CD4-positive, CD25-positive, alpha-beta regulatory T cell (primary cell): ENCODE data around the gene DYNLRB2. TPM values are rescaled to one million over a fixed set of nuclear protein-coding genes. Genes with fewer than 3 reads are reported as not detected.

Source experiments
- ATAC-seq, 2 donors: fragments of 150-1000 bp; cut with Tn5 transposase; one replicate each; pipeline ENCODE4 v1.10.0; 2021; ENCODE audit warnings: low read depth in 2 of 2, moderate number of reproducible peaks in 2 of 2, moderate library complexity in 1 of 2
- DNase-seq, 3 donors: peaks; one replicate each; pipeline versions ENCODE4 v3.0.0 to v3.0.0-alpha.2; 2012 to 2022; ENCODE audit warnings: mixed read lengths in 1 of 3
- H3K27ac ChIP-seq: one replicate; pipeline ENCODE4 v1.7.0; 2013; ENCODE audit warnings: mild to moderate bottlenecking, low read length; ENCODE audit not compliant: insufficient read depth, poor library complexity, severe bottlenecking
- H3K27me3 ChIP-seq: one replicate; pipeline ENCODE4 v1.7.0; 2013; ENCODE audit warnings: low read length; ENCODE audit not compliant: control insufficient read depth, insufficient read depth
- H3K36me3 ChIP-seq: one replicate; pipeline ENCODE4 v1.7.0; 2013; ENCODE audit warnings: mild to moderate bottlenecking, low read length, moderate library complexity; ENCODE audit not compliant: control insufficient read depth, insufficient read depth
- H3K4me1 ChIP-seq: 2 replicates; pipeline ENCODE4 v1.7.0; 2013; ENCODE audit warnings: mild to moderate bottlenecking, low read length; ENCODE audit not compliant: insufficient read depth, control insufficient read depth, poor library complexity, severe bottlenecking
- H3K4me3 ChIP-seq: one replicate; pipeline ENCODE4 v1.7.0; 2013; ENCODE audit warnings: low read depth, mild to moderate bottlenecking, low read length, moderate library complexity
- H3K9me3 ChIP-seq, 2 experiments: 1 replicate in 1 of 2; 2 replicates in 1 of 2; pipeline ENCODE4 v1.7.0; 2013; ENCODE audit warnings: low read length in 2 of 2, mild to moderate bottlenecking in 1 of 2, moderate library complexity in 1 of 2; ENCODE audit not compliant: control insufficient read depth in 2 of 2
- H3K27ac Mint-ChIP-seq, 3 donors: one replicate each; pipeline ENCODE4 v1.8.0; 2020 to 2022; ENCODE audit warnings: mild to moderate bottlenecking in 3 of 3, mixed read lengths in 3 of 3, moderate library complexity in 2 of 3
- H3K27me3 Mint-ChIP-seq: one replicate; pipeline ENCODE4 v1.8.0; 2022; ENCODE audit warnings: mild to moderate bottlenecking, mixed read lengths
- H3K36me3 Mint-ChIP-seq: one replicate; pipeline ENCODE4 v1.8.0; 2020; ENCODE audit warnings: mixed read lengths
- H3K4me1 Mint-ChIP-seq, 4 donors: one replicate each; pipeline ENCODE4 v1.8.0; 2020 to 2022; ENCODE audit warnings: mixed read lengths in 4 of 4, mild to moderate bottlenecking in 1 of 4
- H3K4me3 Mint-ChIP-seq, 4 donors: one replicate each; pipeline ENCODE4 v1.8.0; 2020 to 2022; ENCODE audit warnings: mild to moderate bottlenecking in 4 of 4, mixed read lengths in 4 of 4, moderate library complexity in 3 of 4
- H3K9me3 Mint-ChIP-seq, 7 donors: one replicate each; pipeline ENCODE4 v1.8.0; 2020 to 2022; ENCODE audit warnings: mixed read lengths in 7 of 7, mild to moderate bottlenecking in 3 of 7, moderate library complexity in 2 of 7
- polyA plus RNA-seq, 4 donors: library from polyadenylated mRNA; unstranded; fragments of 300-500 nt; fragmentation: Illumina TruSeq; gene quantifications; one replicate each; pipeline ENCODE4 v1.2.3, GENCODE V29; 2021
- total RNA-seq: library from RNA; stranded (reverse); gene quantifications from one replicate; pipeline ENCODE4 v1.2.3, GENCODE V29; 2022

The DYNLRB2 gene
- total and polyA plus RNA-seq, 5 donors from 2014 or later = 0.73 to 1.8 (median 1.6) TPM; not detected in 2

DNA sequence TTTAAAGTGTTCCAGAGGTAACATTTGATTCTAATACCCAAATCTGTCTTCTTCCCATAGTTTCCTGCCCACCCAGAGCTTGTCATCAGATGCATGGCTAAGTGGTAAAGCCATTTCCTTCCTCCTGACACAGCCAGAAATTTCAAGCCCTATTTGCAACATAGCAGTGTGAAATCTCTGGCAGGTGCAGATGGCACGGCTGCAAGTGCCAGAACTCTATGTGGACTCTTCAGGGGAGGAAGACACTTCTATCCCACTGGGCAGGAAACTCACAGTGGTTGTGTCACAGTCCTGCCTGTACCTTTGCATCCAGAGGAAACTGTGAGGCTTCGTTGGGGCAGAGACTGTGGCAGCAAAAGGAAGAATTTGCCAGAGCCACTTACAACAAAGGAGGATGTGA is 13.2 kb downstream of the DYNLRB2 start:
- H3K4me1 Mint-ChIP-seq = peaks cover 3 to 14% (median 6%) of the 10 kb centered on the region in 4 donors
- DNase-seq (no peak), ATAC-seq (no peak)
- H3K27ac ChIP-seq = no peak overlapping the region
- peaks cover 0 to 1% (median 0%) of the 10 kb centered on the region in 7 donors for H3K9me3 Mint-ChIP-seq
- no peak overlapping the region for H3K27ac Mint-ChIP-seq
- no peak overlapping the region for H3K4me3 Mint-ChIP-seq
- H3K4me3 ChIP-seq = no peak overlapping the region
- H3K27me3 Mint-ChIP-seq = no peaks in the 10 kb centered on the region
- H3K27me3 ChIP-seq = peaks cover 2% of the 10 kb centered on the region
- H3K9me3 ChIP-seq = no peaks in the 10 kb centered on the region
- no peaks in the 10 kb centered on the region for H3K4me1 ChIP-seq
- no peaks in the 10 kb centered on the region for H3K36me3 ChIP-seq
- no peaks in the 10 kb centered on the region for H3K36me3 Mint-ChIP-seq

DNA sequence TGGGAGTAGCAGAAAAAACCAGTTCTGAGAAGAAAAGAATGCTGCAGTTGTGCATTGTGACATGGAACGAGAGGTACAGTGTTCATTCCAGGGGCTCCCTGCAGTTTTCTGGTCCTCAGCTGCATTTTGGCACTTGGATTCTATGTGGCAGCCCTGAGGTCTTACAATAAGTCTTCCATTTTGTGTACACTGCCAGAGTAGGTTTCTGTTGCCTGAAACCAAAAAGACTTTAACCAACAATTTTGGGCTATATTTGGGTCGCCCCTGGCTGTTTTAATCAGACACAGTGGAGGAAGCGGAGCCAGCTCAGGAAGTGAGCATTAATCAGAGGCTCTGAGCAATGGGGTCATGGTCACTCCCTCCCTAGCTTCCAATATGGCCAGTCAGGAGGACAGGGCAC is 15.7 kb downstream of the DYNLRB2 start:
- H3K4me3 Mint-ChIP-seq = no peak overlapping the region
- H3K4me1 Mint-ChIP-seq = peaks cover 5 to 14% (median 7%) of the 10 kb centered on the region in 4 donors
- no peak overlapping the region for H3K27ac Mint-ChIP-seq
- Histone ChIP-seq H3K4me3 (no peak overlapping the region), H3K36me3 (no peaks in the 10 kb centered on the region), H3K27me3 (no peaks in the 10 kb centered on the region), H3K27ac (no peak overlapping the region), H3K9me3 (no peaks in the 10 kb centered on the region), H3K4me1 (no peaks in the 10 kb centered on the region)
- no peaks in the 10 kb centered on the region for H3K36me3 Mint-ChIP-seq
- no peaks in the 10 kb centered on the region for H3K27me3 Mint-ChIP-seq
- peaks cover 0 to 3% (median 0%) of the 10 kb centered on the region in 7 donors for H3K9me3 Mint-ChIP-seq
- DNase-seq (no peak), ATAC-seq (no peak)

GRCh38 chr16:80557037-80557436 is 16.2 kb downstream of the DYNLRB2 start:
- DNase-seq = no peak
- H3K27me3 Mint-ChIP-seq = no peaks in the 10 kb centered on the region
- H3K9me3 ChIP-seq = no peaks in the 10 kb centered on the region
- peak overlapping the region in 1 of 3 donors; percentile 44 for H3K27ac Mint-ChIP-seq
- no peaks in the 10 kb centered on the region for H3K36me3 Mint-ChIP-seq
- no peaks in the 10 kb centered on the region for H3K36me3 ChIP-seq
- no peaks in the 10 kb centered on the region for H3K4me1 ChIP-seq
- peaks cover 0 to 3% (median 0%) of the 10 kb centered on the region in 7 donors for H3K9me3 Mint-ChIP-seq
- no peak for ATAC-seq
- H3K4me3 ChIP-seq = no peak overlapping the region
- H3K4me1 Mint-ChIP-seq = peaks cover 5 to 17% (median 7%) of the 10 kb centered on the region in 4 donors
- no peak overlapping the region for H3K27ac ChIP-seq
- no peak overlapping the region for H3K4me3 Mint-ChIP-seq
- H3K27me3 ChIP-seq = no peaks in the 10 kb centered on the region

DNA sequence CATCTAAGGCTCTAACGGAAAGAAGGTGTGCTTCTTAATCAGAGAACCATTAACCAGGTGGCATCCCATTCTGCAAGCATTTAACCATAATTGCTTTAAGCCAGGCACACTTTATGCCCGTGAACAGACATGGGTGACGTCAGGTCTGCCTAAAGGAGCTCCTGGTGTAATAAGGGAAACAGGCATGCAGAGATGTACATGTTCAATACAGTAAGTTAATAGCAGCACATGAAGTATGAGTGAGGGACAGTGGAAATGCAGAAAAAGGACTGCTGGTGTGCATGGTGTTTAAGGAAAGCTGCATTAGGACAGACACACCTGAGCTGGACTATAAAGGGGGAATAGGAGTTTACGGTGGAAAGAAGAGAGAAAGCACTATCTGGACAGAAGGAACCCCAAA is 18.6 kb downstream of the DYNLRB2 start:
- H3K4me3 Mint-ChIP-seq = no peak overlapping the region
- no peaks in the 10 kb centered on the region for H3K36me3 ChIP-seq
- no peak overlapping the region for H3K4me3 ChIP-seq
- no peaks in the 10 kb centered on the region for H3K36me3 Mint-ChIP-seq
- H3K9me3 Mint-ChIP-seq = peaks cover 0 to 3% (median 0%) of the 10 kb centered on the region in 7 donors
- H3K27me3 ChIP-seq = no peaks in the 10 kb centered on the region
- no peak overlapping the region for H3K27ac ChIP-seq
- H3K9me3 ChIP-seq = no peaks in the 10 kb centered on the region
- peaks cover 7% of the 10 kb centered on the region for H3K4me1 ChIP-seq
- ATAC-seq (no peak), DNase-seq (no peak)
- H3K4me1 Mint-ChIP-seq = peaks cover 7 to 24% (median 10%) of the 10 kb centered on the region in 4 donors
- no peak overlapping the region for H3K27ac Mint-ChIP-seq
- H3K27me3 Mint-ChIP-seq = no peaks in the 10 kb centered on the region

- no peak for ATAC-seq
- Histone ChIP-seq H3K4me1 (peaks cover 14% of the 10 kb centered on the region), H3K36me3 (no peaks in the 10 kb centered on the region), H3K27ac (no peak overlapping the region), H3K9me3 (no peaks in the 10 kb centered on the region), H3K27me3 (no peaks in the 10 kb centered on the region), H3K4me3 (no peak overlapping the region)
- peaks cover 5% of the 10 kb centered on the region for H3K36me3 Mint-ChIP-seq
- peak overlapping the region; percentile 21 to 87 (median 58) for H3K27ac Mint-ChIP-seq
- H3K4me1 Mint-ChIP-seq = peaks cover 14 to 39% (median 17%) of the 10 kb centered on the region in 4 donors
- H3K4me3 Mint-ChIP-seq = peak overlapping the region in 1 of 4 donors; percentile 12
- peaks cover 0 to 3% (median 0%) of the 10 kb centered on the region in 7 donors for H3K9me3 Mint-ChIP-seq
- no peak for DNase-seq
- no peaks in the 10 kb centered on the region for H3K27me3 Mint-ChIP-seq
Measured at GRCh38 chr16:80563066-80563465, 22.3 kb downstream of the DYNLRB2 start.

- Mint-ChIP-seq H3K4me1 (peaks cover 9 to 46% (median 24%) of the 10 kb centered on the region in 4 donors), H3K36me3 (peaks cover 5% of the 10 kb centered on the region), H3K4me3 (peak overlapping the region; percentile 27 to 78 (median 56)), H3K27ac (peak overlapping the region; percentile 86 to 92 (median 87)), H3K9me3 (peaks cover 0 to 1% (median 0%) of the 10 kb centered on the region in 7 donors), H3K27me3 (no peaks in the 10 kb centered on the region)
- DNase-seq = peak in 2 of 3 donors; percentile 38 to 80
- H3K27me3 ChIP-seq = no peaks in the 10 kb centered on the region
- H3K36me3 ChIP-seq = no peaks in the 10 kb centered on the region
- peak; percentile 79 to 85 for ATAC-seq
- H3K9me3 ChIP-seq = no peaks in the 10 kb centered on the region
- H3K27ac ChIP-seq = peak overlapping the region; percentile 55
- peak overlapping the region; percentile 68 for H3K4me3 ChIP-seq
- peaks cover 19% of the 10 kb centered on the region for H3K4me1 ChIP-seq
Measured at GRCh38 chr16:80564394-80564793, 23.6 kb downstream of the DYNLRB2 start.

GRCh38 chr16:80569440-80570105 is 28.8 kb downstream of the DYNLRB2 start:
- DNase-seq = peak; percentile 3 to 75 (median 39)
- Histone ChIP-seq H3K27me3 (no peaks in the 10 kb centered on the region), H3K36me3 (no peaks in the 10 kb centered on the region), H3K4me1 (peaks cover 19% of the 10 kb centered on the region), H3K4me3 (peak overlapping the region; percentile 30), H3K9me3 (no peaks in the 10 kb centered on the region), H3K27ac (no peak overlapping the region)
- no peaks in the 10 kb centered on the region for H3K27me3 Mint-ChIP-seq
- peaks cover 9% of the 10 kb centered on the region for H3K36me3 Mint-ChIP-seq
- peak overlapping the region; percentile 2 to 44 (median 22) for H3K27ac Mint-ChIP-seq
- H3K4me3 Mint-ChIP-seq = peak overlapping the region; percentile 1 to 84 (median 52)
- H3K9me3 Mint-ChIP-seq = peaks cover 0 to 4% (median 0%) of the 10 kb centered on the region in 7 donors
- peaks cover 6 to 38% (median 29%) of the 10 kb centered on the region in 4 donors for H3K4me1 Mint-ChIP-seq
- peak; percentile 98 for ATAC-seq

DNA sequence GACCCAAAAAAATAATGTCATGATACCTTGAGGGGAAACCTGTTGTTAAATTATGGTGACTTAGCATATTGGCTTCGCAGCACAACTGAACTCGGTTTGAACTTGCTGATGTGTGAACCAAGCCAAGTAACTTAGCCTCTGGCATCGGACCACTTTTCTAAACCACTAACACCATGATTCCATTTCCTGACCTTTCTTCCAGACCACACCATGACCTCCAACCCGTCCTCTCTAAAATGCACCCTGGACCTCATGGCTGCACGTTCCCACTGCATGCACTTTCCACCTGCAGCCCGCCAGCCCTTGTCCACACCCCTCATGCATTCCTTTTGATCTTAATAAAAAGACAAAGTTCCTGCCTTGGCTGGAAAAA is 29.3 kb downstream of the DYNLRB2 start:
- Mint-ChIP-seq H3K4me3 (peak overlapping the region; percentile 1 to 84 (median 46)), H3K36me3 (peaks cover 9% of the 10 kb centered on the region), H3K27ac (peak overlapping the region; percentile 2 to 22 (median 9)), H3K4me1 (peaks cover 5 to 33% (median 24%) of the 10 kb centered on the region in 4 donors), H3K27me3 (no peaks in the 10 kb centered on the region), H3K9me3 (peaks cover 0 to 5% (median 0%) of the 10 kb centered on the region in 7 donors)
- ATAC-seq (no peak), DNase-seq (peak in 1 of 3 donors; percentile 31)
- Histone ChIP-seq H3K27me3 (no peaks in the 10 kb centered on the region), H3K36me3 (no peaks in the 10 kb centered on the region), H3K4me3 (peak overlapping the region; percentile 30), H3K9me3 (no peaks in the 10 kb centered on the region), H3K27ac (no peak overlapping the region), H3K4me1 (peaks cover 15% of the 10 kb centered on the region)
